K562 (cell line): ENCODE measurements around the gene UCP1. TPM values are rescaled to one million over a fixed set of nuclear protein-coding genes. Genes with fewer than 3 reads are reported as not detected.

Source experiments
- ATAC-seq: fragments of 200-7000 bp; cut with Tn5 transposase; 3 replicates; pipeline ENCODE4 v1.9.1; 2020; ENCODE audit warnings: moderate library complexity
- BruUV-seq: library from RNA; stranded (reverse); fragments of 400-500 nt; replicated peaks from 2 replicates; lab custom pipeline; 2021; lab: Mats Ljungman, UMichigan
- CTCF ChIA-PET: fragments of 300-600 bp; formaldehyde crosslinking; extraction: SDS; loops from one replicate; lab custom pipeline; 2021; ENCODE audit warnings: low intra/inter-chr PET ratio; lab: Yijun Ruan, JAX
- POLR2A ChIA-PET: fragments of 300-600, 350-650 bp; sonication (Branson Sonifier 250); formaldehyde crosslinking; extraction: SDS; loops from one replicate; lab custom pipeline; 2021; ENCODE audit warnings: antibody characterized with exemption, inconsistent platforms; lab: Yijun Ruan, JAX
- DNase-seq, 4 experiments: peaks; one replicate each; pipeline versions ENCODE4 v3.0.0 to v3.0.0-alpha.2; 2011 to 2018; ENCODE audit warnings: low spot score in 3 of 4, mixed read lengths in 3 of 4; ENCODE audit errors: extremely low read depth in 1 of 4
- FAIRE-seq: peaks from 2 replicates; lab custom pipeline; 2011; peaks lifted over from hg19 to GRCh38; lab: Jason Lieb, UNC
- H2AFZ ChIP-seq: 2 replicates; pipeline ENCODE4 v1.6.0; 2011; ENCODE audit warnings: low read depth, low read length, control low read depth, inconsistent platforms
- H3K27ac ChIP-seq: fragments of 200-600 bp; 3 replicates; pipeline ENCODE4 v1.8.0; 2011; ENCODE audit warnings: low read depth, mild to moderate bottlenecking, control low read depth, inconsistent platforms, low read length, moderate library complexity, mixed read lengths; ENCODE audit errors: extremely low read depth
- H3K27me3 ChIP-seq, 2 experiments: fragments of 300-600 bp in 1 of 2; 2 replicates in 1 of 2; 3 replicates in 1 of 2; pipeline versions ENCODE4 v1.6.0 to v1.8.0; 2011; ENCODE audit warnings: inconsistent platforms in 2 of 2, low read length in 2 of 2, mild to moderate bottlenecking in 1 of 2, mixed read lengths in 1 of 2, moderate library complexity in 1 of 2; ENCODE audit not compliant: control insufficient read depth in 2 of 2, insufficient read depth in 2 of 2
- H3K36me3 ChIP-seq: fragments of 300-600 bp; 3 replicates; pipeline ENCODE4 v1.8.0; 2011; ENCODE audit warnings: mild to moderate bottlenecking, low read length, inconsistent platforms; ENCODE audit not compliant: control insufficient read depth, insufficient read depth
- H3K4me1 ChIP-seq, 2 experiments: fragments of 200-600 bp in 1 of 2; replicated peaks in 1 of 2; 2 replicates in 1 of 2; 3 replicates in 1 of 2; pipeline versions ENCODE4 v1.5.1 to v1.8.0; 2011; ENCODE audit warnings: inconsistent platforms in 2 of 2, low read length in 2 of 2, mild to moderate bottlenecking in 1 of 2, mixed read lengths in 1 of 2, moderate library complexity in 1 of 2; ENCODE audit not compliant: control insufficient read depth in 2 of 2, insufficient read depth in 2 of 2
- H3K4me2 ChIP-seq: 2 replicates; pipeline ENCODE4 v1.6.1; 2011; ENCODE audit warnings: low read length, control low read depth, inconsistent platforms, mixed read lengths; ENCODE audit not compliant: insufficient read depth
- H3K4me3 ChIP-seq: fragments of 200-600 bp; sonication (generic), shearing (Covaris generic); 2 replicates; pipeline ENCODE4 v1.5.1; 2016; ENCODE audit warnings: control low read depth, inconsistent platforms
- H3K79me2 ChIP-seq: fragments of 200-600 bp; 3 replicates; pipeline ENCODE4 v1.8.0; 2011; ENCODE audit warnings: low read length, inconsistent platforms; ENCODE audit not compliant: control insufficient read depth, insufficient read depth
- H3K9ac ChIP-seq, 2 experiments: 2 replicates each; pipeline versions ENCODE4 v1.6.0 to v1.6.1; 2011; ENCODE audit warnings: low read depth in 2 of 2, low read length in 2 of 2, control low read depth in 1 of 2, inconsistent platforms in 1 of 2, mild to moderate bottlenecking in 1 of 2, mixed read lengths in 1 of 2; ENCODE audit not compliant: insufficient read depth in 1 of 2
- H3K9me1 ChIP-seq: one replicate; pipeline ENCODE4 v1.6.0; 2011; ENCODE audit warnings: inconsistent platforms, mild to moderate bottlenecking, low read length, moderate library complexity; ENCODE audit not compliant: control insufficient read depth, insufficient read depth
- H3K9me3 ChIP-seq: replicated peaks from 2 replicates; pipeline ENCODE4 v1.5.1; 2011; ENCODE audit warnings: low read depth, low read length, inconsistent platforms; ENCODE audit not compliant: control insufficient read depth, insufficient read depth
- H4K20me1 ChIP-seq: replicated peaks from 2 replicates; pipeline ENCODE4 v1.6.1; 2011; ENCODE audit warnings: low read length, inconsistent platforms, mixed read lengths; ENCODE audit not compliant: control insufficient read depth, insufficient read depth
- BCLAF1 ChIP-seq, 2 experiments: fragments of 450-650 bp in 1 of 2; IDR thresholded peaks; 2 replicates each; pipeline ENCODE4 v1.6.1; 2011 to 2017; ENCODE audit warnings: low read depth in 2 of 2, antibody characterized with exemption in 1 of 2, borderline replicate concordance in 1 of 2, low read length in 1 of 2, mild to moderate bottlenecking in 1 of 2, mixed read lengths in 1 of 2; ENCODE audit not compliant: control insufficient read depth in 1 of 2
- CTCF ChIP-seq, 3 experiments: IDR thresholded peaks in 2 of 3; conservative IDR thresholded peaks in 1 of 3; 2 replicates each; pipeline ENCODE4 v1.5.1; 2011 to 2012; ENCODE audit warnings: low read length in 3 of 3, mild to moderate bottlenecking in 3 of 3, control low read depth in 2 of 3, improper control_type of control experiment in 1 of 3, inconsistent platforms in 1 of 3, low read depth in 1 of 3, mixed read lengths in 1 of 3, moderate library complexity in 1 of 3; ENCODE audit not compliant: insufficient read depth in 2 of 3
- ELK3 ChIP-seq: fragments of 450-650 bp; formaldehyde crosslinking; IDR thresholded peaks from 2 replicates; pipeline ENCODE4 v1.4.0; 2020; ENCODE audit warnings: mild to moderate bottlenecking
- FUS ChIP-seq: fragments of 200-400 bp; formaldehyde crosslinking; optimal IDR thresholded peaks from 2 replicates; pipeline ENCODE3; 2017; ENCODE audit warnings: low read depth, low read length
- NBN ChIP-seq: fragments of 450-650 bp; IDR thresholded peaks from 2 replicates; pipeline ENCODE4 v1.6.1; 2016; ENCODE audit warnings: low read depth, mild to moderate bottlenecking
- PHF21A ChIP-seq: fragments of 450-650 bp; IDR thresholded peaks from 2 replicates; pipeline ENCODE4 v1.6.1; 2017; ENCODE audit warnings: low read depth, borderline replicate concordance
- SAFB2 ChIP-seq: fragments of 200-400 bp; formaldehyde crosslinking; IDR thresholded peaks from 2 replicates; pipeline ENCODE4 v1.6.1; 2018; ENCODE audit warnings: borderline replicate concordance, low read length, low read depth, moderate library complexity; ENCODE audit not compliant: severe bottlenecking
- SMAD1 ChIP-seq: fragments of 150-350 bp; IDR thresholded peaks from 2 replicates; pipeline ENCODE4 v1.6.1; 2014; ENCODE audit warnings: low read length, low read depth; ENCODE audit not compliant: partially characterized antibody
- SMC3 ChIP-seq: conservative IDR thresholded peaks from 2 replicates; pipeline ENCODE4 v1.6.1; 2011; ENCODE audit warnings: low read depth, low read length, improper control_type of control experiment; ENCODE audit not compliant: insufficient read depth
- TAF7 ChIP-seq: fragments of 450-650 bp; IDR thresholded peaks from 2 replicates; pipeline ENCODE4 v1.6.1; 2016; ENCODE audit warnings: missing genetic modification characterization, missing compliant biosample characterization
- TEAD4 ChIP-seq, 2 experiments: sonication (generic) in 1 of 2; formaldehyde crosslinking in 1 of 2; IDR thresholded peaks; 2 replicates each; pipeline versions ENCODE4 v1.6.1 to v1.8.0; 2012 to 2022; ENCODE audit warnings: borderline replicate concordance in 1 of 2, inconsistent platforms in 1 of 2, low read length in 1 of 2, mild to moderate bottlenecking in 1 of 2, missing genetic modification reagents in 1 of 2
- THRA ChIP-seq: fragments of 450-650 bp; IDR thresholded peaks from 2 replicates; pipeline ENCODE4 v1.6.1; 2017; ENCODE audit warnings: mild to moderate bottlenecking, moderate library complexity
- ZNF436 ChIP-seq: fragments of 250-450, 450-650 bp; sonication (Bioruptor Pico); formaldehyde crosslinking; IDR thresholded peaks from 2 replicates; pipeline ENCODE4 v1.7.0; 2020; ENCODE audit warnings: mild to moderate bottlenecking
- ZNF584 ChIP-seq: fragments of 200-800 bp; sonication (Bioruptor generic); IDR thresholded peaks from 2 replicates; pipeline ENCODE4 v1.6.1; 2016; ENCODE audit warnings: low read depth, mild to moderate bottlenecking, missing genetic modification characterization, missing compliant biosample characterization
- ZNF766 ChIP-seq: fragments of 200-800 bp; sonication (Bioruptor generic); conservative IDR thresholded peaks from 2 replicates; pipeline ENCODE4 v1.6.1; 2016; ENCODE audit warnings: missing genetic modification characterization, missing compliant biosample characterization
- WGBS: fragments of 100-300 bp; shearing (Covaris generic); methylation state at CpG from one replicate; pipeline ENCODE4 v1.1.6; 2016; ENCODE audit warnings: low coverage, mixed read lengths; ENCODE audit not compliant: insufficient coverage; ENCODE audit errors: missing lambda C conversion rate; 5-methylcytosine and 5-hydroxymethylcytosine counted together
- in situ Hi-C: fragments of 300-500 bp; cut with MboI; formaldehyde crosslinking; loops from 4 replicates; pipeline ENCODE4 v1.15.0; 2018; ENCODE audit warnings: inconsistent platforms, mixed read lengths
- intact Hi-C: fragments of 100-400 bp; cut with micrococcal nuclease; formaldehyde crosslinking; loops from 2 replicates; pipeline ENCODE4 v1.14.2; 2022
- polyA plus RNA-seq, 8 experiments: library from polyadenylated mRNA; depleted of rRNA in 4 of 8; stranded (reverse) in 5 of 8; unstranded in 3 of 8; fragments of >200 nt; fragmentation: Nextera tagmentation in 2 of 8; fragmentation: Illumina TruSeq in 1 of 8; extraction: Ambion mirVana in 2 of 8; extraction: Trizol in 1 of 8; gene quantifications; 2 replicates each; pipeline versions ENCODE4 v1.2.1 to v1.2.3, GENCODE V29; 2011 to 2014; ENCODE audit warnings: inconsistent platforms in 1 of 8, missing spikeins in 1 of 8
- total RNA-seq, 7 experiments: library from RNA; depleted of rRNA in 6 of 7; stranded (reverse); fragments of >200 nt in 6 of 7; fragmentation: Illumina TruSeq in 2 of 7; extraction: Trizol in 2 of 7; gene quantifications; 2 replicates each; pipeline versions ENCODE4 v1.2.1 to v1.2.3, GENCODE V29; 2011 to 2021; ENCODE audit warnings: low replicate concordance in 1 of 7

The UCP1 gene
- total and polyA plus RNA-seq, 9 of the 15 experiments (the other 6 are each of a cell fraction or from before 2014, with no cell fraction given), result not detected

GRCh38 chr4:140595065-140595464 is 26.3 kb upstream of the UCP1 start:
- ChIA-PET POLR2A (no interaction called here), CTCF (no interaction called here)
- H3K4me2 ChIP-seq, result no peak overlapping the region
- no peaks in the 10 kb centered on the region for H4K20me1 ChIP-seq
- no peak for FAIRE-seq
- no peak overlapping the region for H2AFZ ChIP-seq
- 0% methylated on average over 1 of the region's 1 CpG for WGBS
- intact Hi-C loops, result no loop called here
- ATAC-seq, result peak; percentile 77
- no peaks in the 10 kb centered on the region for H3K9me3 ChIP-seq
- H3K79me2 ChIP-seq, result no peaks in the 10 kb centered on the region
- in situ Hi-C loops, result no loop called here
- no peaks in the 10 kb centered on the region for H3K4me1 ChIP-seq
- no peaks in the 10 kb centered on the region for H3K36me3 ChIP-seq
- DNase-seq, result peak in 2 of 4 experiments; percentile 2 to 14
- no peaks in the 10 kb centered on the region for H3K9me1 ChIP-seq
- H3K27me3 ChIP-seq, result no peaks in the 10 kb centered on the region
- H3K4me3 ChIP-seq, result no peak overlapping the region
- no TSS peak for BruUV-seq
- H3K27ac ChIP-seq, result no peak overlapping the region
- H3K9ac ChIP-seq, result no peak overlapping the region
- no peak for TF ChIP-seq BCLAF1 (IDR thresholded peaks at IDR 0.05; ENCODE audit: borderline replicate concordance in 1 of 2, control insufficient read depth in 1 of 2, low read depth in 2 of 2, low read length in 1 of 2)
- 0 out of 2 replicates have a peak, but pooled peaks have one; percentile 11 for TF ChIP-seq SMC3
- TF ChIP-seq ELK3, result no peak
- peak; percentile 27 to 42 (median 31); a peak in 4 of 6 replicates for TF ChIP-seq CTCF (IDR thresholded peaks at IDR 0.05 in 2 of 3, conservative IDR thresholded peaks at IDR 0.05 in 1 of 3; ENCODE audit: insufficient read depth in 2 of 3, low read depth in 1 of 3, low read length in 3 of 3)
- TF ChIP-seq ZNF436 (CRISPR knock-in tag), result no peak
- TF ChIP-seq TAF7 (tag), result no peak
- TF ChIP-seq THRA, result no peak
- no peak for TF ChIP-seq FUS
- TF ChIP-seq NBN, result no peak
- TF ChIP-seq ZNF584, result no peak
- no peak for TF ChIP-seq ZNF766 (CRISPR knock-in tag)
- TF ChIP-seq TEAD4 (IDR thresholded peaks at IDR 0.05; ENCODE audit: low read length), result no peak
- TF ChIP-seq TEAD4 (CRISPR knock-in tag; IDR thresholded peaks at IDR 0.05; ENCODE audit: borderline replicate concordance), result no peak
- no peak for TF ChIP-seq PHF21A
- no peak for TF ChIP-seq SMAD1
- TF ChIP-seq SAFB2, result no peak
